Activated CD8-positive, alpha-beta T cell treated with anti-CD3 and anti-CD28 coated beads, Interleukin-2, amount 10 ng/mL, durations not matched to agents 7 days and 5 days (primary cell): ENCODE measurements around the gene TMEM221. TPM values are rescaled to one million over a fixed set of nuclear protein-coding genes. Genes with fewer than 3 reads are reported as not detected.

ENCODE experiments used
- ATAC-seq: fragments of 150-1000 bp; cut with Tn5 transposase; one replicate; pipeline ENCODE4 v1.10.0; 2021; ENCODE audit warnings: moderate library complexity
- CTCF ChIA-PET: fragments of 350-600 bp; sonication (Branson Sonifier 250); formaldehyde crosslinking; loops from one replicate; lab custom pipeline; 2021; ENCODE audit warnings: antibody characterized with exemption; lab: Charles Lee
- POLR2A ChIA-PET: fragments of 350-600 bp; sonication (Branson Sonifier 250); formaldehyde crosslinking; loops from one replicate; lab custom pipeline; 2021; ENCODE audit warnings: antibody characterized with exemption; lab: Charles Lee
- DNase-seq: peaks from one replicate; pipeline ENCODE4 v3.0.0-alpha.2; 2020
- H3K27ac Mint-ChIP-seq: one replicate; pipeline ENCODE4 v1.8.0; 2021; ENCODE audit warnings: mild to moderate bottlenecking, mixed read lengths
- H3K27me3 Mint-ChIP-seq: one replicate; pipeline ENCODE4 v1.8.0; 2021; ENCODE audit warnings: low read depth, mixed read lengths
- H3K36me3 Mint-ChIP-seq: one replicate; pipeline ENCODE4 v1.8.0; 2021; ENCODE audit warnings: low read depth, mixed read lengths
- H3K4me1 Mint-ChIP-seq: one replicate; pipeline ENCODE4 v1.8.0; 2021; ENCODE audit warnings: low read depth, mixed read lengths
- H3K4me3 Mint-ChIP-seq: one replicate; pipeline ENCODE4 v1.8.0; 2021; ENCODE audit warnings: mild to moderate bottlenecking, mixed read lengths
- H3K9me3 Mint-ChIP-seq: one replicate; pipeline ENCODE4 v1.8.0; 2022; ENCODE audit warnings: mixed read lengths; ENCODE audit not compliant: insufficient read depth
- total RNA-seq, 2 experiments: library from RNA; stranded (reverse); gene quantifications; one replicate each; pipeline ENCODE4 v1.2.3, GENCODE V29; 2021

TMEM221 gene
- total RNA-seq, 2 experiments from 2014 or later = not detected

DNA sequence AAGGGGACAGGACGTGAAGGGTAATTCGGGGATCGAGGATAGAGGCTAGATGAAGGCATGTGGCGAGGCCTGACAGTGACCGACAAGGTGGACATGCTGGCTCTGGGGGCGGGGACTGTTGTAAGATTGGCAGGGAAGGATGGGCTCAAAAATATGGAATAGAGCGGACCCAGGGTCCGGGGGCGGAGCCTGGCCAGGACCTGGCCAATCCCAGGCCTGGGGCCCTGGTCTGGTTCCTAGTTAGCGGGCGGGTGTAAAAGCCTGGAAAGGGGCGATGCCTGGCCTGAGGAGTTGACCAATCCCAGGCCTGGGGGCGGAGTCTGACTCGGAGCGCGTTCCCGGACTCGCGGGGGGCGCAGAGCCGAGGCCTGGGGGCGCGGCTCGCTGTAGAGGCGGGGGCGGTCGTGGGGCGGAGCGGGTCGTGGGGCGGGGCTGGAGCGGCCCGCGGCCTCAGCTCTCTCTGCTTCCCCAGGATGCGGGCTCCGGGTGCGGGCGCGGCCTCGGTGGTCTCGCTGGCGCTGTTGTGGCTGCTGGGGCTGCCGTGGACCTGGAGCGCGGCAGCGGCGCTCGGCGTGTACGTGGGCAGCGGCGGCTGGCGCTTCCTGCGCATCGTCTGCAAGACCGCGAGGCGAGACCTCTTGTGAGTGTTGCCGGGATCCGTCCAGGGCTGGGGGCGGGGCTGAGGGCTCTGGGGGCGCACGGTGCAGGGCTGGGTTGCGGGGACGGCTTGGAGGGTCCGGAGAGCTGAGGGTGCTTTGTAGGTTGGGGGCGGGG, 21.8 kb upstream of the TMEM221 start, which contains the start of gene SLC27A1:
Gene SLC27A1 (plus strand): TSS at position 457 of the 774 bp plus-strand sequence. CDS start 17 bp downstream, at position 474.
- H3K27ac Mint-ChIP-seq = peak within 1 kb of the TSS; percentile 90
- H3K27me3 Mint-ChIP-seq = peaks cover 5% of the 10 kb centered on the region
- peak; percentile 95 for DNase-seq
- peaks cover 47% of the 10 kb centered on the region for H3K4me1 Mint-ChIP-seq
- POLR2A ChIA-PET = no interaction called here
- no peaks in the 10 kb centered on the region for H3K9me3 Mint-ChIP-seq
- no peaks in the 10 kb centered on the region for H3K36me3 Mint-ChIP-seq
- CTCF ChIA-PET = interaction anchor here (1.4 to 5.2 kb wide), 2 partner anchors 24 to 26 kb away, joined by 3 to 49 read pairs; no protein-coding TSS in a partner anchor
- peak; percentile 91 for ATAC-seq
- H3K4me3 Mint-ChIP-seq = peak within 1 kb of the TSS; percentile 85

DNA sequence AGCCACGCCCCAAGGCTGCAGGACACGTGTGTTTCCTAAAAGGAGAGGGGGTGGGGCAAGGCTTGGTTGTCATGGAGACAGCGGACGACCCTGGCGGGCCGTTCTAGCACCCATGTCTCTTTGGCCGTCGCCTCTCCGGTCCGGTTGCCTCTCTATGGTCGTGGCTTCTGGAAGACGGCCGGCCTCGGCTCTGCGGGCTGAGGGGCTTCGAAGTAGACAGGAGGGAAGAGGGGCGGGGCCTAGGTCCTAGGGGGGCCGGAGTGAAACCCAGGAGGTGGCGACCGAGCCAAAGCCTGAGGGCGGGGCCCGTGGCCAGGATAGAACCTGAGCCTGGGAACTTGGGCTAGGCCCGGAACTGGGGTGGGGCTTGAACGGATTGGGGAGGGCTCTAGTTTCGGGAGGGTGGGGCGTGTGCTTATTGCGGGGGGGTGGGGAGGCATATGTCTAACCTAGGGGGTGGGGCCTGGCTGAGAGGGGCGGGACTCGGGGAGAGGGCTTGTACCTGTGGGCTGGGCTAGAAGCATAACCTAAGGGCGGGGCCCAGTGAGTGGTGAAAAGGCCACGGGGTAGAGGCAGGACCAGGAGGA, 21.1 kb upstream of the TMEM221 start:
- Mint-ChIP-seq H3K4me1 (peaks cover 47% of the 10 kb centered on the region), H3K4me3 (peak overlapping the region; percentile 85), H3K9me3 (no peaks in the 10 kb centered on the region), H3K27ac (peak overlapping the region; percentile 90), H3K36me3 (no peaks in the 10 kb centered on the region), H3K27me3 (peaks cover 5% of the 10 kb centered on the region)
- ATAC-seq = peak; percentile 82
- ChIA-PET CTCF (interaction anchor here (1.1 to 5.2 kb wide), 3 partner anchors 26 to 29 kb away, joined by 3 to 49 read pairs (median 7); no protein-coding TSS in a partner anchor), POLR2A (interaction anchor here (1.2 kb wide), 1 partner anchor 64 kb away, joined by 6 read pairs; the partner anchor contains the start of gene BST2)
- peak; percentile 97 for DNase-seq

DNA sequence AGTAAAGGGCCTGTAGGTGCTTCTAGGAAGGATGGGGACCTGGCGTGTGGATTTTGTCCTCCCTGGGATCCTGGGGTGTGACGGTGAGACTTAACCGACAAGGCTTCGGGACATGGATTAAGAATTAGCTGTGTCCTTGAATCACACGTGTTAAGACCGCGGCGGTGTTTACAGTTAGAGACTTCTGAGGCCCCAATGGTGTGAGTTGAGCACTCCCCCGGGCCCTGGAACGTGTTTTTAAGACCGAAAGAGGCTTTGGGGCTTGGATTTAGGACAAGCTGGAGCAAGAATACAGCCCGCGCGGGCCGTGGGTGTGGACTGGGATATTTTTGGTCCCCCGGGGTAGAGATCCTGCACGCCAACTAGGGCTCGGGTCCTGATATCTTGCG, 20.6 kb upstream of the TMEM221 start:
- peaks cover 5% of the 10 kb centered on the region for H3K27me3 Mint-ChIP-seq
- CTCF ChIA-PET = interaction anchor here (1.1 to 2.0 kb wide), 2 partner anchors 26 to 28 kb away, joined by 3 to 7 read pairs; no protein-coding TSS in a partner anchor
- H3K27ac Mint-ChIP-seq = no peak overlapping the region
- POLR2A ChIA-PET = interaction anchor here (1.2 kb wide), 1 partner anchor 63 kb away, joined by 6 read pairs; the partner anchor contains the start of gene BST2
- no peak for ATAC-seq
- DNase-seq = no peak
- peaks cover 47% of the 10 kb centered on the region for H3K4me1 Mint-ChIP-seq
- H3K9me3 Mint-ChIP-seq = no peaks in the 10 kb centered on the region
- peak overlapping the region; percentile 85 for H3K4me3 Mint-ChIP-seq
- no peaks in the 10 kb centered on the region for H3K36me3 Mint-ChIP-seq

DNA sequence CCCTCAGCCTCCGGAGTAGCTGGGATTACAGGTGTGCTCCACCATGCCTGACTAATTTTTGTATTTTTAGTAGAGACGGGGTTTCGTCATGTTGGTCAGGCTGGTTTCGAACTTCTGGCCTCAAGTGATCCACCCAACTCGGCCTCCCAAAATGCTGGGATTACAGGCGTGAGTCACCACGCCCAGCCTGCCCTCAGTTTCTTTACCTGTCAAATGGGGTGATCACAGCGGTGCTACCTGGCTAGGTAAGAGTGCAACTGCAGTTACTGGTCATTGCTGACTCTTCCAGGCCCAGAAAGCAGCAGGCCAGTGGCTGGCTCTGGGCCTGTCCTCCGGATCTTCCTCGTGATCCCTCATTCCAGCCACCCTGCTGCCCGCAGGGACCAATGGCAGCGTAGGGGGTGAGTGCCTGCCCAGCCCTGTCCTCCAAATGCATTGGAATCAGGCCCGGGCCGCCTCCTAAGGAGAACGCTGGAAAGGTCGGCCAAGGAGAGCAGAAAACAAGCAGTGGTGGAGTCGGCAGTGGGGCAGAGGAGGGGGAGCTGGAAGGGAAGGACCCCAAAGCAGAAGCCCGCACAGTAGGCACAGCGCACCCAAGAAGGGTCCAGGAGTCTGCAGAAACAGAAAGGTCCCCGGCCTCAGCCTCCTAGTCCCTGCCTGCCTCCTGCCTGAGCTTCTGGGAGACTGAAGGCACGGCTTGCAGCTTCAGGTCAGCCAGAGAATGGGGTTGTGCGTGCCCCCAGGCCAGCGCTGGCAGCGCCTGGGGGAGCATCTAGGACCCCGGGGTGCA, 20.0 kb upstream of the TMEM221 start:
- Mint-ChIP-seq H3K9me3 (no peaks in the 10 kb centered on the region), H3K36me3 (no peaks in the 10 kb centered on the region), H3K27ac (no peak overlapping the region), H3K27me3 (peaks cover 5% of the 10 kb centered on the region), H3K4me3 (peak overlapping the region; percentile 85), H3K4me1 (peaks cover 42% of the 10 kb centered on the region)
- ATAC-seq = no peak
- no peak for DNase-seq
- CTCF ChIA-PET = interaction anchor here (1.1 to 2.0 kb wide), 2 partner anchors 27 to 28 kb away, joined by 3 to 7 read pairs; no protein-coding TSS in a partner anchor
- POLR2A ChIA-PET = interaction anchor here (1.2 kb wide), 1 partner anchor 62 kb away, joined by 6 read pairs; the partner anchor contains the start of gene BST2

DNA sequence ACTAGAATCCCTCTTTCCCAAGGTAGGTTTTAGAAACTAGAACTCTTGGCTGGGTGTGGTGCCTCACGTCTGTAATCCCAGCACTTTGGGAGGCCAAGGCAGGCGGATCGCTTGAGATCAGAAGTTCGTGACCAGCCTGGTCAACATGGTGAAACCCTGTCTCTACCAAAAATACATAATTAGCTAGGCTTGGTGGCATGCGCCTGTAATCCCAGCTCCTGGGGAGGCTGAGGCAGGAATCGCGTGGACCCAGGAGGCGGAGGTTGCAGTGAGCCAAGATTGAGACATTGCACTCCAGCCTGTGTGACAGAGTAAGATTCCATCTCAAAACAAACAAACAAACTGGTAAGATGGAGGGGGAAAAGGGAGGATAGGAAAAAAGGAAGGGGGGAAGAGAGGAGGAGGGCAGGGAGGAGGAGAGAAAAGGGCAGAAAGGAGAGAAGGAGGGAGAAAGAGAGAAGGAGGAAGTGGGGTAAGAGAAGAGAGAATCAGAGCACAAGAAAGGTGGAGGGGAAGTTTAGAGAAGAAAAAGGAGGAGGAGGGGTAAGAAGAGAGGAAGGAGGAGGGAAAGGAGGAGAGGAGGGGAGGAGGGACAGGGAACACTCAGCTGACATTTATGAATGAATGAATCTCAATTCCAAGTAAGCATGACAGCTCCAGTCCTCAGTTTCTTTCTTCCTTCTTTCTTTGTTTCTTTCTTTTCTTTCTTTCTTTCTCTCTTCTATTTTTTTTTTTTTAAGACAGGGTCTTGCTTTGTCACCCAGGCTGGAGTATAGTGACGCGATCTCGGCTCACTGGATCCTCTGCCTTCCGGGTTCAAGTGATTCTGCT, 19.2 kb upstream of the TMEM221 start:
- H3K4me1 Mint-ChIP-seq = peaks cover 34% of the 10 kb centered on the region
- no peak overlapping the region for H3K4me3 Mint-ChIP-seq
- ChIA-PET POLR2A (no interaction called here), CTCF (interaction anchor here (1.4 to 2.0 kb wide), 2 partner anchors 27 to 78 kb away, joined by 7 to 8 read pairs; no protein-coding TSS in a partner anchor)
- no peaks in the 10 kb centered on the region for H3K36me3 Mint-ChIP-seq
- no peaks in the 10 kb centered on the region for H3K9me3 Mint-ChIP-seq
- no peak for DNase-seq
- no peak for ATAC-seq
- H3K27me3 Mint-ChIP-seq = peaks cover 5% of the 10 kb centered on the region
- H3K27ac Mint-ChIP-seq = no peak overlapping the region

DNA sequence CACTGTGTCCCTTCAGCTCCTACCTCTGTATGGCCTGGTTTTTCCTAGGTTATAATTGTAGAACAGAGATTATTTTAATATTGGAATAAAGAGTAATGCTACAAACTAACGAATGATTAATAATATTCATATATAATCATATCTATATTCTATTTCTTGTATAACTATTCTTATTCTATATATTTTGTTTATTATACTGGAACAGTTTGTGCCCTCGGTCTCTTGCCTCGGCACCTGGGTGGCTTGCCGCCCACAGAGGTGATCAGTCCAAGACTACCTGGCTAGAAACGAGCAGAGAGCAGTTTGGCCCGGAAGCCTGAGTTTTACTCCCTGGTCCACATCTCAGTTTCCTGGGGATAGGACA, 18.0 kb upstream of the TMEM221 start:
- Mint-ChIP-seq H3K27me3 (peaks cover 5% of the 10 kb centered on the region), H3K9me3 (no peaks in the 10 kb centered on the region), H3K4me1 (peaks cover 26% of the 10 kb centered on the region), H3K36me3 (no peaks in the 10 kb centered on the region), H3K4me3 (no peak overlapping the region), H3K27ac (no peak overlapping the region)
- POLR2A ChIA-PET = no interaction called here
- no peak for DNase-seq
- no peak for ATAC-seq
- CTCF ChIA-PET = interaction anchor here (0.9 to 2.7 kb wide), 14 partner anchors 11 to 176 kb away, joined by 3 to 29 read pairs (median 4); partner anchors contain the start of genes CCDC194 and MVB12A

DNA sequence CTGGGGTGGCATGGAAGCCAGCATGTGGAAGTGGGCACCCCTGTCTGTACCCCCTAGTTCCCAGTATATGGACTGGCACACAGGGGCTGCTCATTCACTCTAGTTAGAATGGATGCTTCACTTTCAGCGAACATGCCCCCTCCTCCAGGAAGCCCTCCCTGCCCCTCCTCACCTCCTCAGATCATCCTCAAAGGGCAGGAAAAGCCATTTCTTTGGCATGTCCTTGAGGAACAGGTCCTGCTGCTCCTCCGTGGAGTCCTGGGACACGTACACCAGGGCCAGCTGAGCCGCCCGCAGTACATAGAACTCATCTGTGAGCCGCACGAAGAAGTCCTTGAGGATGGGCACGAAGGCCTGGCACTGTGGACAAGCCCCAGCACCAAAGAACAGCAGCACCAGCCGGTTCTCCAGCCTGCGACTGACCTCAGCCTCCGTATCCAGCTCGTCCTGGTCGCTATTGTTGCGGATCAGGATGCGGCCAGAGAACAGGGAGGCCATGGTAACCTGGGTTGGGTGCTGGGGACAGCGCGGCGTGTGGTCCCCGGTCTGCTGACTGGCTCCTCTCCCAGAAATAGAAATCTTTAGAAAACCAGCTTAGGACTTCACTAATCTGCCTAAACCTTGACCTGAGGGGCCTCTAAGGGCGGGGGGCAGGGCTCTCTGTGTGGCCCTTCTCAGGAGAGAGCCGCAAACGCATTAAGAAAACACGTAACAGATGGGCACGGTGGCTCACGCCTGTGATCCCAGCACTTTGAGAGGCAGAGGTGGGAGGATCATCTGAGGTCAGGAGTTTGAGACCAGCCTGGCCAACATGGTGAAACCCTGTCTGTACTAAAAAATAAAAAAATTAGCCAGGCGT, 12.1 kb upstream of the TMEM221 start, which contains the start of gene NXNL1:
Gene NXNL1 (minus strand): TSS at position 555 of the 859 bp plus-strand sequence. CDS start 57 bp downstream, at position 498.
- CTCF ChIA-PET = interaction anchor here (1.6 kb wide), 1 partner anchor 12 kb away, joined by 3 read pairs; the partner anchor contains the start of gene TMEM221
- no peaks in the 10 kb centered on the region for H3K4me1 Mint-ChIP-seq
- no peaks in the 10 kb centered on the region for H3K9me3 Mint-ChIP-seq
- no peak within 1 kb of the TSS for H3K4me3 Mint-ChIP-seq
- H3K36me3 Mint-ChIP-seq = no peaks in the 10 kb centered on the region
- no peak for DNase-seq
- ATAC-seq = no peak
- POLR2A ChIA-PET = interaction anchor here (0.6 to 0.7 kb wide), 2 partner anchors 32 to 1388 kb away, joined by 3 to 4 read pairs; no protein-coding TSS in a partner anchor
- H3K27ac Mint-ChIP-seq = no peak within 1 kb of the TSS
- H3K27me3 Mint-ChIP-seq = peaks cover 15% of the 10 kb centered on the region

DNA sequence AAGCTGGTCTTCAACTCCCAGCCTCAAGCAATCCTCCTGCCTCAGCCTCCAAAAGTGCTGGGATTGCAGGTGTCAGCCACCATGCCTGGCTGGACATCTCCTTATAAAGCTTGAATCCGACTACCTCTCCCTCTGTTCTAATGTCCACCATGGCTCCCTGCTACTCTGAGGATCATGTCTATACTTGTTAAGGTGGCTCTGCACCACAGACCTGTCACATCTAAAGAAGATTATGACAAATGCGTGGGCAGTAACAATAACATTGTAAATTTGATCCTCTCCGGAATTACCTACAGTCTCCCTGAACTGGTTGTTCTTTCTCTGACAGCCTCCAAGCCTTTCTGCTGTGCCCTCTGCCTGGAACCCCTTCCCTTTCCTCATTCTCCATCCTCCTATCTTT, 10.5 kb upstream of the TMEM221 start:
- H3K4me3 Mint-ChIP-seq = no peak overlapping the region
- no peak for ATAC-seq

DNA sequence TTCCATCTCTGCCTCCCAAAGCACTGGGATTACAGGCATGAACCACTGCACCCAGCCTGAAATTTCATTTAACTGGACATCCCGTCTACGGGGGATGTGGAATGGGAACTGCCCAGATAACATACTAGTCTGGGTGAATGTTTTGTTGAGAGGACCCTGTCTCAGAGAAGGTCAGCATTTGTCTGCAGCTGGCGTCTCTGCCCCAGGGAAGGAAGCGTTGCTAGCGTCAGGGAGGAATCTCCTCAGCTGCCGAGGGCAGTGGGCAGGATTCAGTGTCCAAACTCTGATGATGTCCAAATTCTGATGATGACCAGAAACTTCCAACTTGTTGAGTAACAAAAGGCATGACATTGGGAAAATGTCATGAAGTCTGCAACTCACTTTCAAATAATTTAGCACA, 9.1 kb upstream of the TMEM221 start:
- Mint-ChIP-seq H3K27me3 (peaks cover 28% of the 10 kb centered on the region), H3K9me3 (no peaks in the 10 kb centered on the region), H3K36me3 (no peaks in the 10 kb centered on the region), H3K27ac (no peak overlapping the region), H3K4me1 (no peaks in the 10 kb centered on the region), H3K4me3 (no peak overlapping the region)
- CTCF ChIA-PET = interaction anchor here (0.6 to 1.4 kb wide), 2 partner anchors 15 to 39 kb away, joined by 3 to 6 read pairs; no protein-coding TSS in a partner anchor
- DNase-seq (no peak), ATAC-seq (no peak)
- POLR2A ChIA-PET = interaction anchor here (0.6 kb wide), 1 partner anchor 127 kb away, joined by 4 read pairs; no protein-coding TSS in a partner anchor

More for the DNA sequence above, 10.5 kb upstream of the TMEM221 start:
- H3K4me1 Mint-ChIP-seq = no peaks in the 10 kb centered on the region
- H3K27ac Mint-ChIP-seq = no peak overlapping the region
- no peak for DNase-seq
- no peaks in the 10 kb centered on the region for H3K9me3 Mint-ChIP-seq
- POLR2A ChIA-PET = no interaction called here
- CTCF ChIA-PET = interaction anchor here (1.4 kb wide), 1 partner anchor 37 kb away, joined by 6 read pairs; no protein-coding TSS in a partner anchor
- no peaks in the 10 kb centered on the region for H3K36me3 Mint-ChIP-seq
- peaks cover 26% of the 10 kb centered on the region for H3K27me3 Mint-ChIP-seq
